PC-9 (cell line): ENCODE data around the gene SAP25. TPM values are rescaled to one million over a fixed set of nuclear protein-coding genes. Genes with fewer than 3 reads are reported as not detected.

Source experiments
- BruUV-seq: library from RNA; stranded (reverse); fragments of 400-500 nt; replicated peaks from 2 replicates; lab custom pipeline; 2021; lab: Mats Ljungman, UMichigan
- CTCF ChIA-PET: fragments of 300-600 bp; sonication (Branson Sonifier 250); formaldehyde crosslinking; loops from one replicate; lab custom pipeline; 2022; ENCODE audit warnings: antibody characterized with exemption; lab: Charles Lee
- POLR2A ChIA-PET: fragments of 300-600 bp; sonication (Branson Sonifier 250); formaldehyde crosslinking; loops from one replicate; lab custom pipeline; 2022; ENCODE audit warnings: antibody characterized with exemption; ENCODE audit not compliant: unreplicated experiment; lab: Charles Lee
- DNase-seq, 2 experiments: peaks; one replicate each; pipeline versions ENCODE4 v3.0.0 to v3.0.0-alpha.2; 2015 to 2022; ENCODE audit warnings: mixed read lengths in 1 of 2
- H2AFZ ChIP-seq: fragments of 200-600 bp; sonication (generic); 2 replicates; pipeline ENCODE4 v1.8.1; 2017; ENCODE audit warnings: antibody characterized with exemption
- H3F3A ChIP-seq: fragments of 200-600 bp; sonication (generic); 2 replicates; pipeline ENCODE4 v1.8.1; 2017; ENCODE audit warnings: antibody characterized with exemption, mild to moderate bottlenecking, low read depth; ENCODE audit not compliant: insufficient read depth
- H3K27ac ChIP-seq: fragments of 200-600 bp; sonication (generic); 2 replicates; pipeline ENCODE4 v1.6.1; 2016; ENCODE audit warnings: mixed run types
- H3K27me3 ChIP-seq: fragments of 200-600 bp; sonication (generic); 2 replicates; pipeline ENCODE4 v1.6.1; 2016; ENCODE audit warnings: low read depth, mixed run types; ENCODE audit not compliant: insufficient read depth
- H3K36me3 ChIP-seq: fragments of 200-600 bp; sonication (generic); 2 replicates; pipeline ENCODE4 v1.6.1; 2016; ENCODE audit warnings: low read depth, mixed run types
- H3K4me1 ChIP-seq: fragments of 200-600 bp; sonication (generic); replicated peaks from 2 replicates; pipeline ENCODE4 v1.6.1; 2016; ENCODE audit warnings: mixed run types; ENCODE audit not compliant: insufficient read depth
- H3K4me2 ChIP-seq: fragments of 200-600 bp; sonication (generic); 2 replicates; pipeline ENCODE4 v1.6.1; 2017; ENCODE audit warnings: mixed run types
- H3K4me3 ChIP-seq: fragments of 200-600 bp; sonication (generic); 2 replicates; pipeline ENCODE4 v1.6.1; 2016; ENCODE audit warnings: mixed run types
- H3K79me2 ChIP-seq: fragments of 200-600 bp; sonication (generic); 2 replicates; pipeline ENCODE4 v1.6.1; 2017; ENCODE audit warnings: low read depth, mixed run types
- H3K9me2 ChIP-seq: fragments of 200-600 bp; sonication (generic); 2 replicates; pipeline ENCODE4 v1.8.1; 2017; ENCODE audit warnings: mild to moderate bottlenecking; ENCODE audit not compliant: insufficient read depth
- H3K9me3 ChIP-seq: fragments of 200-600 bp; sonication (generic); 2 replicates; pipeline ENCODE4 v1.8.1; 2016; ENCODE audit warnings: low read depth; ENCODE audit not compliant: insufficient read depth
- H4K20me1 ChIP-seq: fragments of 200-600 bp; sonication (generic); 2 replicates; pipeline ENCODE4 v1.8.1; 2017; ENCODE audit not compliant: insufficient read depth
- CTCF ChIP-seq: fragments of 200-600 bp; sonication (generic); conservative IDR thresholded peaks from 2 replicates; pipeline ENCODE4 v1.6.1; 2017; ENCODE audit warnings: mixed run types, antibody characterized with exemption, mild to moderate bottlenecking, moderate library complexity
- EZH2 ChIP-seq: fragments of 200-600 bp; sonication (generic); IDR thresholded peaks from 2 replicates; pipeline ENCODE4 v1.8.0; 2017; ENCODE audit warnings: antibody characterized with exemption, low read depth
- intact Hi-C: fragments of 100-400 bp; cut with micrococcal nuclease; formaldehyde crosslinking; loops from one replicate; pipeline ENCODE4 v1.10.0; 2022; ENCODE audit not compliant: unreplicated experiment
- total RNA-seq: library from RNA; stranded (reverse); gene quantifications from 2 replicates; pipeline ENCODE4 v1.2.3, GENCODE V29; 2021

The SAP25 gene
- total RNA-seq, 1 experiment from 2014 or later = 11.0 TPM

DNA sequence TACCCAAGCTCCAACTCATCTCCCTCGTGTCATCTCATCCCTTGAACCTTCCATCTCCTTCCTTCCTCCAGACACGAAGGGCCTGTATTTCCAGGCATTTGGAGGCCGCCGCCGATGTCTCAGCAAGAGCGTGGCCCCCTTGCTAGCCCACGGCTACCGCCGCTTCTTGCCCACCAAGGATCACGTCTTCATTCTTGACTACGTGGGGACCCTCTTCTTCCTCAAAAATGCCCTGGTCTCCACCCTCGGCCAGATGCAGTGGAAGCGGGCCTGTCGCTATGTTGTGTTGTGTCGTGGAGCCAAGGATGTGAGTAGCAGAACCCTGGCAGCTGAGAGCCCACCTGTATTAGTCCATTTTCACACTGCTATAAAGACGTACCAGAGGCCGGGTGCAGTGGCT, 17.9 kb upstream of the SAP25 start:
- ChIA-PET CTCF (no interaction called here), POLR2A (interaction anchor here (0.6 kb wide), 3 partner anchors 11 to 163 kb away, joined by 4 read pairs; partner anchors contain the start of gene ZCWPW1)
- Histone ChIP-seq H3K79me2 (no peaks in the 10 kb centered on the region), H3F3A (no peaks in the 10 kb centered on the region), H3K4me1 (no peaks in the 10 kb centered on the region), H3K9me2 (no peaks in the 10 kb centered on the region), H3K27me3 (no peaks in the 10 kb centered on the region), H3K4me2 (no peak overlapping the region), H3K9me3 (no peaks in the 10 kb centered on the region), H3K27ac (no peak overlapping the region), H2AFZ (no peak overlapping the region), H3K4me3 (no peak overlapping the region), H4K20me1 (no peaks in the 10 kb centered on the region), H3K36me3 (no peaks in the 10 kb centered on the region)
- no TSS peak for BruUV-seq
- DNase-seq = no peak
- TF ChIP-seq CTCF (no peak), EZH2 (no peak)
- intact Hi-C loops = no loop called here

DNA sequence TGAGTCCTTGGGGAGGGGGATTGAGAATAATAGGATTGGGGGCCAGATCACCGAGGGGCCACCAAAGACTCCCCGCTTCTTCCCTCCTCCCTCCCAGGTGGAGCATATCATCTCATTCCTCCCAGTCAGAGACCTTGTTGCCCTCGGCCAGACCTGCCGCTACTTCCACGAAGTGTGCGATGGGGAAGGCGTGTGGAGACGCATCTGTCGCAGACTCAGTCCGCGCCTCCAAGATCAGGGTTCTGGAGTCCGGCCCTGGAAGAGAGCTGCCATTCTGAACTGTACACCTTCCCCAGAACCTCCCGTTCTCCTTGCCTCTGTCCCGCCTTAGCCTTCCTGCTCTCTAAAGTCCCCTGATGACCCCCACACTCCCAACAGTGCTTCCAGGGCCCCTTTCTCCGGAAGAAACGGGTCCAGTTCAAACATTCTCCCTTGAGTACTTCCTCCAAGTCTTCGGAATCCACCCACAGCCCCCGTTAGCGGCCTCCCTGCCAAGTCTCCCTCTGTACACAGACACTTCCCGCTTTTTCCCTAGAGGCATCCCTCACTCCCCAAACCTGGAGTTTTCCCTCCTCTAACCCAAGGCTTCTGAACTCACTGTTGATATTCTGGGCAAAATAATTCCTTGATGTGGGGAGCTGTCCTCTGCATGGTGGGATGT, 16.5 kb upstream of the SAP25 start:
- Histone ChIP-seq H3K9me3 (no peaks in the 10 kb centered on the region), H3K4me3 (no peak overlapping the region), H2AFZ (no peak overlapping the region), H3K27me3 (no peaks in the 10 kb centered on the region), H3K27ac (no peak overlapping the region), H3K4me1 (no peaks in the 10 kb centered on the region), H3F3A (peaks cover 7% of the 10 kb centered on the region), H3K9me2 (no peaks in the 10 kb centered on the region), H3K4me2 (no peak overlapping the region), H4K20me1 (no peaks in the 10 kb centered on the region), H3K36me3 (no peaks in the 10 kb centered on the region), H3K79me2 (no peaks in the 10 kb centered on the region)
- no TSS peak for BruUV-seq
- intact Hi-C loops = no loop called here
- no peak for DNase-seq
- no peak for TF ChIP-seq EZH2
- no peak for TF ChIP-seq CTCF
- ChIA-PET CTCF (interaction anchor here (0.6 kb wide), 1 partner anchor 26 kb away, joined by 6 read pairs; no protein-coding TSS in a partner anchor), POLR2A (no interaction called here)

GRCh38 chr7:100589341-100589947, 15.7 kb upstream of the SAP25 start:
- Histone ChIP-seq H3K9me2 (no peaks in the 10 kb centered on the region), H3K9me3 (no peaks in the 10 kb centered on the region), H3K4me1 (peaks cover 4% of the 10 kb centered on the region; the same call in 1 of the 2 replicates), H4K20me1 (no peaks in the 10 kb centered on the region), H3K4me2 (no peak overlapping the region), H3K27me3 (no peaks in the 10 kb centered on the region), H3K27ac (no peak overlapping the region), H2AFZ (no peak overlapping the region), H3F3A (peaks cover 15% of the 10 kb centered on the region), H3K79me2 (peaks cover 7% of the 10 kb centered on the region; the same call in 1 of the 2 replicates), H3K36me3 (no peaks in the 10 kb centered on the region), H3K4me3 (no peak overlapping the region)
- intact Hi-C loops = loop anchor here (2.0 to 10.0 kb wide), 3 partner anchors 25 to 495 kb away; partner anchors contain the start of genes EPHB4 and TRIM56
- BruUV-seq = no TSS peak
- ChIA-PET CTCF (interaction anchor here (0.6 to 1.1 kb wide), 8 partner anchors 18 to 1149 kb away, joined by 3 to 6 read pairs (median 4); no protein-coding TSS in a partner anchor), POLR2A (interaction anchor here (0.6 kb wide), 1 partner anchor 19 kb away, joined by 10 read pairs; no protein-coding TSS in a partner anchor)
- DNase-seq = no peak
- TF ChIP-seq EZH2 (no peak), CTCF (no peak)
